GM23248 (cell line): ENCODE measurements around the gene FRAT1. TPM values are rescaled to one million over a fixed set of nuclear protein-coding genes. Genes with fewer than 3 reads are reported as not detected.

Experiments used
- DNase-seq: peaks from one replicate; pipeline ENCODE4 v3.0.0-alpha.2; 2015
- H2AFZ ChIP-seq: fragments of 200-600 bp; sonication (generic); 2 replicates; pipeline ENCODE4 v1.6.1; 2016; ENCODE audit warnings: antibody characterized with exemption
- H3F3A ChIP-seq: fragments of 200-600 bp; sonication (generic); 2 replicates; pipeline ENCODE4 v1.6.1; 2016; ENCODE audit warnings: mild to moderate bottlenecking, antibody characterized with exemption, mixed run types; ENCODE audit not compliant: insufficient read depth
- H3K27ac ChIP-seq: fragments of 200-600 bp; sonication (generic); 2 replicates; pipeline ENCODE4 v1.5.1; 2016; ENCODE audit warnings: mild to moderate bottlenecking
- H3K27me3 ChIP-seq: fragments of 200-600 bp; sonication (generic); replicated peaks from 2 replicates; pipeline ENCODE4 v1.6.1; 2016; ENCODE audit warnings: mild to moderate bottlenecking; ENCODE audit not compliant: insufficient read depth
- H3K36me3 ChIP-seq: fragments of 200-600 bp; sonication (generic); 2 replicates; pipeline ENCODE4 v1.6.1; 2016; ENCODE audit warnings: low read depth, mild to moderate bottlenecking
- H3K4me1 ChIP-seq: fragments of 200-600 bp; sonication (generic); 2 replicates; pipeline ENCODE4 v1.6.1; 2016; ENCODE audit warnings: mild to moderate bottlenecking; ENCODE audit not compliant: insufficient read depth
- H3K4me2 ChIP-seq: fragments of 200-600 bp; sonication (generic); one replicate; pipeline ENCODE4 v1.6.1; 2016; ENCODE audit warnings: mild to moderate bottlenecking; ENCODE audit not compliant: unreplicated experiment
- H3K4me3 ChIP-seq: fragments of 200-600 bp; sonication (generic); 2 replicates; pipeline ENCODE4 v1.5.1; 2016; ENCODE audit warnings: mild to moderate bottlenecking
- H3K79me2 ChIP-seq: fragments of 200-600 bp; sonication (generic); 2 replicates; pipeline ENCODE4 v1.6.1; 2016; ENCODE audit warnings: mild to moderate bottlenecking; ENCODE audit not compliant: insufficient read depth
- H3K9ac ChIP-seq: fragments of 200-600 bp; sonication (generic); 2 replicates; pipeline ENCODE4 v1.6.1; 2016; ENCODE audit warnings: mild to moderate bottlenecking
- H3K9me2 ChIP-seq: fragments of 200-600 bp; sonication (generic); 2 replicates; pipeline ENCODE4 v1.6.1; 2016; ENCODE audit warnings: mixed run types, mild to moderate bottlenecking, moderate library complexity; ENCODE audit not compliant: insufficient read depth
- H3K9me3 ChIP-seq: fragments of 200-600 bp; sonication (generic); one replicate; pipeline ENCODE4 v1.6.1; 2017; ENCODE audit warnings: low read depth
- H4K20me1 ChIP-seq: fragments of 200-600 bp; sonication (generic); 2 replicates; pipeline ENCODE4 v1.6.0; 2016; ENCODE audit not compliant: insufficient read depth
- EZH2 ChIP-seq: fragments of 200-600 bp; sonication (generic); IDR thresholded peaks from 2 replicates; pipeline ENCODE4 v1.6.1; 2018; ENCODE audit warnings: antibody characterized with exemption, mild to moderate bottlenecking; ENCODE audit not compliant: insufficient read depth, poor library complexity, severe bottlenecking
- EZH2phosphoT487 ChIP-seq: fragments of 200-600 bp; sonication (generic); IDR thresholded peaks from 2 replicates; pipeline ENCODE4 v1.6.1; 2018; ENCODE audit warnings: antibody characterized with exemption, moderate library complexity, mild to moderate bottlenecking, low read depth; ENCODE audit not compliant: insufficient read depth
- WGBS, 2 experiments: methylation state at CpG; one replicate each; pipeline ENCODE4 v1.1.6; 2015 to 2017; ENCODE audit warnings: low lambda C conversion rate in 2 of 2, low coverage in 1 of 2; ENCODE audit errors: missing lambda C conversion rate in 2 of 2; 5-methylcytosine and 5-hydroxymethylcytosine counted together
- in situ Hi-C: fragments of 300-500 bp; cut with MboI; formaldehyde crosslinking; loops from 2 replicates; pipeline ENCODE4 v1.15.0; 2020
- polyA plus RNA-seq: library from polyadenylated mRNA; unstranded; fragments of >200 nt; fragmentation: Nextera tagmentation; extraction: Ambion mirVana; gene quantifications from 2 replicates; pipeline ENCODE4 v1.2.1, GENCODE V29; 2016
- total RNA-seq: library from RNA; depleted of rRNA; stranded (reverse); fragments of >200 nt; shearing (Covaris generic); gene quantifications from 2 replicates; pipeline ENCODE4 v1.2.3, GENCODE V29; 2014

Gene FRAT1
- total and polyA plus RNA-seq, 2 experiments from 2014 or later: 0.44 to 1.8 TPM

GRCh38 chr10:97291357-97292096 is 27.5 kb upstream of the FRAT1 start:
- TF ChIP-seq EZH2: no peak
- TF ChIP-seq EZH2phosphoT487: no peak
- Histone ChIP-seq H3K4me1 (peaks cover 8% of the 10 kb centered on the region), H3K27ac (peak overlapping the region; percentile 96), H3K9me3 (no peaks in the 10 kb centered on the region), H3K4me3 (peak overlapping the region; percentile 85), H3K79me2 (peaks cover 37% of the 10 kb centered on the region), H3K9ac (peak overlapping the region; percentile 91), H4K20me1 (no peaks in the 10 kb centered on the region), H3K27me3 (no peaks in the 10 kb centered on the region), H3K4me2 (peak overlapping the region; percentile 90), H3F3A (peaks cover 16% of the 10 kb centered on the region), H3K9me2 (no peaks in the 10 kb centered on the region), H3K36me3 (no peaks in the 10 kb centered on the region), H2AFZ (peak overlapping the region; percentile 91)
- DNase-seq: peak; percentile 36
- 42 to 48% methylated on average over 25 of the region's 25 CpGs for WGBS, 2 experiments
- in situ Hi-C loops: no loop called here

GRCh38 chr10:97292097-97292861 is 26.8 kb upstream of the FRAT1 start, which contains the start of gene ARHGAP19:
TSS of gene ARHGAP19 (minus strand) at chr10:97292637. CDS start at chr10:97292627, 10 bp downstream.
- in situ Hi-C loops: no loop called here
- 0 to 1% methylated on average over 40 to 55 of the region's 55 CpGs for WGBS, 2 experiments

DNA sequence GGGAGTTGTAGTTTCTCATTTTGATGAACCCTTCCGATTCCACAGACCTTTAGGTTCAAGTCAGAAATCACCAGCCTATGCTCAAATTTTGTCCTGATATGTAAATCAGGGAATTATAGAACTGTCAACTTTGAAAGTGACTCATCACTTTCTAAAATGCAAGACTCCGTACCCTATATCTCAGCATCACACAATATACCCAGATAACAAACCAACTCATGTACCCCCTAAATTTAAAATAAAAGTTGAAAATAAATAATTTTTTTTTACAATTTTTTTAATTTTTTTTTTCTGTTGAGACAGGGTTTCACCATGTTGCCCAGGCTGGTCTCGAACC is 26.2 kb upstream of the FRAT1 start:
- Histone ChIP-seq H3K27ac (no peak overlapping the region), H3K4me3 (no peak overlapping the region), H3K36me3 (no peaks in the 10 kb centered on the region), H3K9ac (no peak overlapping the region), H2AFZ (no peak overlapping the region), H4K20me1 (no peaks in the 10 kb centered on the region), H3K4me2 (no peak overlapping the region), H3K79me2 (peaks cover 30% of the 10 kb centered on the region), H3F3A (peaks cover 16% of the 10 kb centered on the region), H3K9me2 (no peaks in the 10 kb centered on the region), H3K9me3 (no peaks in the 10 kb centered on the region), H3K4me1 (peaks cover 8% of the 10 kb centered on the region), H3K27me3 (no peaks in the 10 kb centered on the region)
- in situ Hi-C loops: no loop called here
- 63 to 66% methylated on average over 3 of the region's 3 CpGs for WGBS, 2 experiments
- no peak for TF ChIP-seq EZH2phosphoT487
- TF ChIP-seq EZH2: no peak
- no peak for DNase-seq

More at GRCh38 chr10:97292097-97292861, 26.8 kb upstream of the FRAT1 start, which contains the start of gene ARHGAP19:
- TF ChIP-seq EZH2phosphoT487 (no peak), EZH2 (no peak)
- Histone ChIP-seq H3K79me2 (peaks cover 35% of the 10 kb centered on the region), H3K27me3 (no peaks in the 10 kb centered on the region), H3K9me3 (no peaks in the 10 kb centered on the region), H3F3A (peaks cover 16% of the 10 kb centered on the region), H2AFZ (peak within 1 kb of the TSS; percentile 91), H4K20me1 (no peaks in the 10 kb centered on the region), H3K36me3 (no peaks in the 10 kb centered on the region), H3K4me2 (peak within 1 kb of the TSS; percentile 90), H3K9me2 (no peaks in the 10 kb centered on the region), H3K4me3 (peak within 1 kb of the TSS; percentile 85), H3K27ac (peak within 1 kb of the TSS; percentile 96), H3K9ac (peak within 1 kb of the TSS; percentile 91), H3K4me1 (peaks cover 8% of the 10 kb centered on the region)
- DNase-seq: peak; percentile 99

GRCh38 chr10:97297556-97298222 is 21.4 kb upstream of the FRAT1 start:
- Histone ChIP-seq H3K4me1 (no peaks in the 10 kb centered on the region), H3K27ac (no peak overlapping the region), H3K9me3 (no peaks in the 10 kb centered on the region), H3K4me2 (no peak overlapping the region), H3K4me3 (no peak overlapping the region), H3K27me3 (no peaks in the 10 kb centered on the region), H2AFZ (no peak overlapping the region), H3K9ac (no peak overlapping the region), H4K20me1 (no peaks in the 10 kb centered on the region), H3F3A (no peaks in the 10 kb centered on the region), H3K36me3 (no peaks in the 10 kb centered on the region), H3K79me2 (no peaks in the 10 kb centered on the region), H3K9me2 (no peaks in the 10 kb centered on the region)
- TF ChIP-seq EZH2phosphoT487 (no peak), EZH2 (no peak)
- WGBS, 2 experiments: 76 to 82% methylated on average over 8 of the region's 8 CpGs
- in situ Hi-C loops: no loop called here
- DNase-seq: no peak
